Common myeloid progenitor, CD34-positive (primary cell): ENCODE data around the gene JADE3.

ENCODE experiments used
- CTCF ChIA-PET: fragments of 350-600 bp; sonication (Branson Sonifier 250); formaldehyde crosslinking; loops from one replicate; lab custom pipeline; 2021; ENCODE audit warnings: antibody characterized with exemption; lab: Charles Lee
- POLR2A ChIA-PET: fragments of 350-600 bp; sonication (Branson Sonifier 250); formaldehyde crosslinking; loops from one replicate; lab custom pipeline; 2021; ENCODE audit warnings: antibody characterized with exemption; lab: Charles Lee
- DNase-seq, 3 donors: peaks; one replicate each; pipeline versions ENCODE4 v3.0.0 to v3.0.0-alpha.2; 2013
- H3K27ac ChIP-seq, 2 experiments: 1 replicate in 1 of 2; 2 replicates in 1 of 2; pipeline ENCODE4 v1.7.0; 2013; ENCODE audit warnings: inconsistent platforms in 2 of 2, low read length in 2 of 2, mild to moderate bottlenecking in 2 of 2, low read depth in 1 of 2, moderate library complexity in 1 of 2; ENCODE audit not compliant: severe bottlenecking in 2 of 2, insufficient read depth in 1 of 2, poor library complexity in 1 of 2
- H3K27me3 ChIP-seq, 5 experiments: replicated peaks in 2 of 5; 1 replicate in 3 of 5; 2 replicates in 2 of 5; pipeline versions ENCODE4 v1.6.1 to v1.7.0; 2013; ENCODE audit warnings: low read length in 4 of 5, mild to moderate bottlenecking in 2 of 5, moderate library complexity in 2 of 5, inconsistent platforms in 1 of 5; ENCODE audit not compliant: insufficient read depth in 5 of 5, control insufficient read depth in 4 of 5
- H3K36me3 ChIP-seq, 4 experiments: 1 replicate in 2 of 4; 2 replicates in 2 of 4; pipeline versions ENCODE4 v1.6.1 to v1.7.0; 2013; ENCODE audit warnings: low read length in 3 of 4, control low read depth in 1 of 4, mild to moderate bottlenecking in 1 of 4; ENCODE audit not compliant: control insufficient read depth in 4 of 4, insufficient read depth in 4 of 4
- H3K4me1 ChIP-seq, 4 experiments: 1 replicate in 3 of 4; 2 replicates in 1 of 4; pipeline versions ENCODE4 v1.6.1 to v1.7.1; 2013; ENCODE audit warnings: low read length in 3 of 4, mild to moderate bottlenecking in 3 of 4, control low read depth in 1 of 4, inconsistent platforms in 1 of 4, moderate library complexity in 1 of 4; ENCODE audit not compliant: control insufficient read depth in 4 of 4, insufficient read depth in 4 of 4; ENCODE audit errors: control extremely low read depth in 1 of 4
- H3K4me3 ChIP-seq, 7 experiments: 1 replicate in 4 of 7; 2 replicates in 3 of 7; pipeline versions ENCODE4 v1.5.1 to v1.7.0; 2013; ENCODE audit warnings: mild to moderate bottlenecking in 7 of 7, low read length in 6 of 7, moderate library complexity in 6 of 7, inconsistent platforms in 2 of 7, low read depth in 2 of 7, control low read depth in 1 of 7; ENCODE audit not compliant: insufficient read depth in 4 of 7, control insufficient read depth in 1 of 7; ENCODE audit errors: extremely low read depth in 1 of 7
- H3K9me3 ChIP-seq, 5 experiments: 1 replicate in 4 of 5; 2 replicates in 1 of 5; pipeline versions ENCODE4 v1.6.1 to v1.7.1; 2013; ENCODE audit warnings: low read length in 4 of 5, mild to moderate bottlenecking in 2 of 5, inconsistent platforms in 1 of 5, low read depth in 1 of 5, moderate library complexity in 1 of 5; ENCODE audit not compliant: control insufficient read depth in 4 of 5, insufficient read depth in 2 of 5; ENCODE audit errors: control extremely low read depth in 1 of 5
- WGBS: methylation state at CpG from one replicate; pipeline ENCODE4 v1.1.5; 2013; ENCODE audit not compliant: insufficient coverage; 5-methylcytosine and 5-hydroxymethylcytosine counted together

Gene JADE3

GRCh38 chrX:46989548-46989947, 77.3 kb downstream of the JADE3 start:
- CTCF ChIA-PET = no interaction called here

GRCh38 chrX:46991664-46992063, 79.4 kb downstream of the JADE3 start:
- no peak for DNase-seq
- peaks cover 0 to 6% (median 3%) of the 10 kb centered on the region in 5 experiments for H3K9me3 ChIP-seq
- ChIA-PET POLR2A (no interaction called here), CTCF (no interaction called here)
- no peak overlapping the region for H3K27ac ChIP-seq
- no peaks in the 10 kb centered on the region for H3K27me3 ChIP-seq
- peaks cover 0 to 29% (median 3%) of the 10 kb centered on the region in 4 experiments for H3K36me3 ChIP-seq
- H3K4me1 ChIP-seq = no peaks in the 10 kb centered on the region
- H3K4me3 ChIP-seq = no peak overlapping the region
- no CpG with 5 or more reads among the region's 2 CpGs for WGBS

More at GRCh38 chrX:46989548-46989947, 77.3 kb downstream of the JADE3 start:
- POLR2A ChIA-PET = no interaction called here
- Histone ChIP-seq H3K4me3 (no peak overlapping the region), H3K4me1 (no peaks in the 10 kb centered on the region), H3K27ac (no peak overlapping the region), H3K9me3 (peaks cover 0 to 6% (median 3%) of the 10 kb centered on the region in 5 experiments), H3K36me3 (peaks cover 0 to 35% (median 6%) of the 10 kb centered on the region in 4 experiments), H3K27me3 (no peaks in the 10 kb centered on the region)
- no peak for DNase-seq

GRCh38 chrX:46992070-46992469, 79.8 kb downstream of the JADE3 start:
- Histone ChIP-seq H3K27ac (no peak overlapping the region), H3K9me3 (peaks cover 0 to 6% (median 3%) of the 10 kb centered on the region in 5 experiments), H3K36me3 (peaks cover 0 to 25% (median 3%) of the 10 kb centered on the region in 4 experiments), H3K27me3 (no peaks in the 10 kb centered on the region), H3K4me3 (no peak overlapping the region), H3K4me1 (no peaks in the 10 kb centered on the region)
- ChIA-PET CTCF (no interaction called here), POLR2A (no interaction called here)
- WGBS = 100% methylated on average over 1 of the region's 6 CpGs
- DNase-seq = no peak

- ChIA-PET CTCF (interaction anchor here (1.0 kb wide), 1 partner anchor 37 kb away, joined by 3 read pairs; no protein-coding TSS in a partner anchor), POLR2A (no interaction called here)
- H3K9me3 ChIP-seq = peaks cover 0 to 5% (median 4%) of the 10 kb centered on the region in 5 experiments
- no peaks in the 10 kb centered on the region for H3K27me3 ChIP-seq
- H3K4me1 ChIP-seq = no peaks in the 10 kb centered on the region
- H3K4me3 ChIP-seq = no peak overlapping the region
- H3K36me3 ChIP-seq = peaks cover 0 to 21% (median 5%) of the 10 kb centered on the region in 4 experiments
- H3K27ac ChIP-seq = no peak overlapping the region
- DNase-seq = no peak
These were observed 81.9 kb downstream of the JADE3 start for GRCh38 chrX:46994096-46994495.

GRCh38 chrX:47012131-47012530, 99.9 kb downstream of the JADE3 start:
- peaks cover 0 to 3% (median 0%) of the 10 kb centered on the region in 4 experiments for H3K36me3 ChIP-seq
- 89% methylated on average over 3 of the region's 4 CpGs for WGBS
- POLR2A ChIA-PET = no interaction called here
- H3K4me1 ChIP-seq = no peaks in the 10 kb centered on the region
- CTCF ChIA-PET = no interaction called here
- peaks cover 0 to 3% (median 0%) of the 10 kb centered on the region in 5 experiments for H3K27me3 ChIP-seq
- peaks cover 0 to 1% (median 0%) of the 10 kb centered on the region in 5 experiments for H3K9me3 ChIP-seq
- no peak for DNase-seq
- no peak overlapping the region for H3K4me3 ChIP-seq
- no peak overlapping the region for H3K27ac ChIP-seq

- Histone ChIP-seq H3K4me1 (no peaks in the 10 kb centered on the region), H3K36me3 (peaks cover 0 to 14% (median 1%) of the 10 kb centered on the region in 4 experiments), H3K27ac (no peak overlapping the region), H3K4me3 (no peak overlapping the region), H3K9me3 (no peaks in the 10 kb centered on the region), H3K27me3 (peaks cover 0 to 14% (median 0%) of the 10 kb centered on the region in 5 experiments)
- DNase-seq = no peak
- CTCF ChIA-PET = interaction anchor here (0.9 kb wide), 1 partner anchor 122 kb away, joined by 3 read pairs; no protein-coding TSS in a partner anchor
- POLR2A ChIA-PET = no interaction called here
These were observed 114.0 kb downstream of the JADE3 start for GRCh38 chrX:47026198-47026597.

- ChIA-PET POLR2A (no interaction called here), CTCF (interaction anchor here (0.7 to 1.8 kb wide), 8 partner anchors 23 to 345 kb away, joined by 3 to 9 read pairs (median 4); partner anchors contain the start of gene JADE3)
- DNase-seq = peak; percentile 69 to 85 (median 76)
- Histone ChIP-seq H3K9me3 (no peaks in the 10 kb centered on the region), H3K36me3 (peaks cover 0 to 20% (median 0%) of the 10 kb centered on the region in 4 experiments), H3K27ac (no peak overlapping the region), H3K27me3 (peaks cover 0 to 14% (median 0%) of the 10 kb centered on the region in 5 experiments), H3K4me1 (no peaks in the 10 kb centered on the region), H3K4me3 (no peak overlapping the region)
These were observed 118.1 kb downstream of the JADE3 start for GRCh38 chrX:47030339-47030738.
